Endothelial cell (in vitro differentiated cells): ENCODE data around the gene ATL1. TPM values are rescaled to one million over a fixed set of nuclear protein-coding genes. Genes with fewer than 3 reads are reported as not detected.

Experiments used
- DNase-seq: peaks from one replicate; pipeline ENCODE4 v3.0.0; 2021; ENCODE audit warnings: low spot score
- H3K27ac Mint-ChIP-seq: one replicate; pipeline ENCODE4 v1.8.0; 2021; ENCODE audit warnings: mixed read lengths, inconsistent platforms; ENCODE audit not compliant: unreplicated experiment
- H3K27me3 Mint-ChIP-seq: one replicate; pipeline ENCODE4 v1.8.0; 2021; ENCODE audit warnings: mild to moderate bottlenecking, moderate library complexity, mixed read lengths, inconsistent platforms; ENCODE audit not compliant: unreplicated experiment
- H3K36me3 Mint-ChIP-seq: one replicate; pipeline ENCODE4 v1.8.0; 2021; ENCODE audit warnings: mild to moderate bottlenecking, low read depth, mixed read lengths, inconsistent platforms; ENCODE audit not compliant: unreplicated experiment
- H3K4me1 Mint-ChIP-seq: one replicate; pipeline ENCODE4 v1.8.0; 2021; ENCODE audit warnings: mild to moderate bottlenecking, mixed read lengths, inconsistent platforms; ENCODE audit not compliant: unreplicated experiment
- H3K4me3 Mint-ChIP-seq: one replicate; pipeline ENCODE4 v1.8.0; 2021; ENCODE audit warnings: mild to moderate bottlenecking, mixed read lengths, inconsistent platforms; ENCODE audit not compliant: unreplicated experiment
- H3K9me3 Mint-ChIP-seq: one replicate; pipeline ENCODE4 v1.8.0; 2021; ENCODE audit warnings: mixed read lengths, inconsistent platforms; ENCODE audit not compliant: unreplicated experiment
- CTCF ChIP-seq: fragments of 200-600 bp; sonication (generic); IDR thresholded peaks from one replicate; pipeline ENCODE4 v1.5.0; 2021; ENCODE audit warnings: antibody characterized with exemption; ENCODE audit not compliant: unreplicated experiment
- total RNA-seq: library from RNA; stranded (reverse); fragmentation: NEBNext Ultra II Directional; extraction: Animal tissue kit (Norgen Biotek cat#: 25700); gene quantifications from one replicate; pipeline ENCODE4 v1.2.1, GENCODE V29; 2021; ENCODE audit not compliant: unreplicated experiment

ATL1 gene
- total RNA-seq, 1 donor from 2014 or later = 4.7 TPM

- Mint-ChIP-seq H3K4me1 (peaks cover 14% of the 10 kb centered on the region), H3K9me3 (no peaks in the 10 kb centered on the region), H3K27ac (no peak overlapping the region), H3K36me3 (peaks cover 6% of the 10 kb centered on the region), H3K27me3 (no peaks in the 10 kb centered on the region), H3K4me3 (no peak overlapping the region)
- no peak for TF ChIP-seq CTCF
- no peak for DNase-seq
Measured at GRCh38 chr14:50594577-50595316, 34.8 kb downstream of the ATL1 start.

- no peak for DNase-seq
- Mint-ChIP-seq H3K36me3 (no peaks in the 10 kb centered on the region), H3K27ac (no peak overlapping the region), H3K4me1 (peaks cover 18% of the 10 kb centered on the region), H3K9me3 (no peaks in the 10 kb centered on the region), H3K27me3 (no peaks in the 10 kb centered on the region), H3K4me3 (no peak overlapping the region)
- no peak for TF ChIP-seq CTCF
Measured at GRCh38 chr14:50598765-50599164, 38.8 kb downstream of the ATL1 start.

DNA sequence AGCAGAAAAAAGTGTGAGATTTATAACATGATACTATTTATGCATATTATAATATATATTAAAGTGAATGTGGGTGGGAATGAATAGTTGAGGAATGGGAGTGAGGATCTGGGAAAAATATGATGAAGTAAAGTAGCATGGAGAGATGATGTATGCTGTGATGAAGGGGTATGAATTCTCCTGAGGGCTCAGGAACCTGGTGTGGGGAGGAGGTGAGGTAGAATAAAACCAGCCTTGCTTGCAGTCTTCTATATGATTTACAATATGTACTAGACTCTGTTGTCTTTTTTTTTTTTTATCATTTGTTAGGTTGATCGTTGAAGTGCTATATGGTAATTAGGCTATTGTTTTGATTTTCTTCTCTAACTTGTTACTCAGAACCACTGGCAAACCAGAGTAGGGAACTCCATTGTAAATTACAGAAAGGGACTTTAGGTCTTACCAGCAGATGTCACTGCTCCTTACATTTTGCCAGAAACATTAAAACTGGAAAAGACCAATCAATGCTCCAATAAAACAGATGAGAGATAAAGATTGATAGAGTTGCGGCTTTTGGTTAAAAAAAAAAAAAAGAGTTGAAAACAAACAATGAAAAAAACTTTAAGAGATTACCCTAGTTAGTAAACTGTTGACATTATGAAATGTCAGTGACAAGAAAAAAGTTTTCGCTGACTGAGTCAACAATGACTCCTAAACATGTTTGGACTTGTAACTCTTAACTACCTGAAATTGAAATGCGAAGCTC is 39.9 kb downstream of the ATL1 start:
- TF ChIP-seq CTCF = no peak
- Mint-ChIP-seq H3K4me1 (peaks cover 15% of the 10 kb centered on the region), H3K4me3 (no peak overlapping the region), H3K36me3 (no peaks in the 10 kb centered on the region), H3K27ac (no peak overlapping the region), H3K9me3 (no peaks in the 10 kb centered on the region), H3K27me3 (no peaks in the 10 kb centered on the region)
- DNase-seq = no peak

- TF ChIP-seq CTCF = no peak
- Mint-ChIP-seq H3K9me3 (no peaks in the 10 kb centered on the region), H3K27ac (no peak overlapping the region), H3K27me3 (no peaks in the 10 kb centered on the region), H3K4me1 (peaks cover 15% of the 10 kb centered on the region), H3K36me3 (no peaks in the 10 kb centered on the region), H3K4me3 (no peak overlapping the region)
- no peak for DNase-seq
Measured at GRCh38 chr14:50600849-50601248, 40.9 kb downstream of the ATL1 start.

DNA sequence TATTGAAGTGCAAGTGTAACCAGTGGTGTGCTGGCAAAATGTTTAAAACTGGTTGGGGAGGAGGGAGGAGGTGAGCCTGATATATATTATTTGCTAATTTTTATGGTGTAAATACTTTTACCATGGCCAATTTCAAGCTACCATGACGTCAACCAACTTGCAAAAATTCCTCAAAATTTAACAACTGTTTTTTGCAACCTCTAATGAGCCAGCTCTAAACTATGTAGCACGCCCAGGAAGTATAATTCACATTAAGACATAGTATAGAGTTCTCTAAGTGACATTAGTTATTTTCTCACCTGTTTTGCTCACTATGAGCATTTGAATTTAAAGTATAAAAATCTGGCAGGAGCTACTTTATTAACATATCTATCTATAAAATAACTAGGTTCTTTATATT is 41.4 kb downstream of the ATL1 start:
- Mint-ChIP-seq H3K4me3 (no peak overlapping the region), H3K27ac (no peak overlapping the region), H3K27me3 (no peaks in the 10 kb centered on the region), H3K36me3 (no peaks in the 10 kb centered on the region), H3K9me3 (no peaks in the 10 kb centered on the region), H3K4me1 (peaks cover 15% of the 10 kb centered on the region)
- TF ChIP-seq CTCF = no peak
- DNase-seq = no peak
